CD4-positive, alpha-beta memory T cell (primary cell): ENCODE results near the gene BTG2. TPM values are rescaled to one million over a fixed set of nuclear protein-coding genes. Genes with fewer than 3 reads are reported as not detected.
"Not testable (repeated sequence)": the region's sequence is repeated elsewhere in the genome, so short reads cannot be mapped to it uniquely, and the experiment has no call there.

Experiments
- CTCF ChIA-PET: fragments of 350-600 bp; sonication (Branson Sonifier 250); formaldehyde crosslinking; loops from one replicate; lab custom pipeline; 2021; ENCODE audit warnings: inconsistent platforms; ENCODE audit not compliant: partially characterized antibody; lab: Charles Lee
- POLR2A ChIA-PET: fragments of 350-600 bp; sonication (Branson Sonifier 250); formaldehyde crosslinking; loops from one replicate; lab custom pipeline; 2021; ENCODE audit not compliant: partially characterized antibody; lab: Charles Lee
- DNase-seq, 5 donors: peaks; one replicate each; pipeline versions ENCODE4 v3.0.0 to v3.0.0-alpha.2; 2020 to 2022; ENCODE audit warnings: mixed read lengths in 1 of 5
- H3K27ac ChIP-seq: one replicate; pipeline ENCODE4 v1.7.0; 2013; ENCODE audit warnings: low read depth, low read length
- H3K27me3 ChIP-seq: 2 replicates; pipeline ENCODE4 v1.7.0; 2013; ENCODE audit warnings: mild to moderate bottlenecking, low read length, moderate library complexity; ENCODE audit not compliant: insufficient read depth
- H3K36me3 ChIP-seq: 2 replicates; pipeline ENCODE4 v1.7.0; 2013; ENCODE audit warnings: mild to moderate bottlenecking, low read length, moderate library complexity; ENCODE audit not compliant: insufficient read depth
- H3K4me1 ChIP-seq: 2 replicates; pipeline ENCODE4 v1.7.0; 2013; ENCODE audit warnings: mild to moderate bottlenecking, low read length, moderate library complexity; ENCODE audit not compliant: insufficient read depth
- H3K4me3 ChIP-seq, 2 donors: one replicate each; pipeline ENCODE4 v1.7.0; 2013; ENCODE audit warnings: low read length in 2 of 2, mild to moderate bottlenecking in 1 of 2
- H3K9me3 ChIP-seq, 2 donors: one replicate each; pipeline ENCODE4 v1.7.0; 2013; ENCODE audit warnings: low read length in 2 of 2, control low read depth in 1 of 2; ENCODE audit not compliant: control insufficient read depth in 1 of 2
- H3K27ac Mint-ChIP-seq, 7 donors: one replicate each; pipeline ENCODE4 v1.8.0; 2020 to 2021; ENCODE audit warnings: mixed read lengths in 7 of 7, mild to moderate bottlenecking in 6 of 7, inconsistent platforms in 3 of 7, moderate library complexity in 3 of 7
- H3K27me3 Mint-ChIP-seq, 2 donors: one replicate each; pipeline ENCODE4 v1.8.0; 2020 to 2021; ENCODE audit warnings: mixed read lengths in 2 of 2
- H3K36me3 Mint-ChIP-seq, 2 donors: one replicate each; pipeline ENCODE4 v1.8.0; 2020 to 2021; ENCODE audit warnings: mixed read lengths in 2 of 2, inconsistent platforms in 1 of 2, mild to moderate bottlenecking in 1 of 2
- H3K4me1 Mint-ChIP-seq, 4 donors: one replicate each; pipeline ENCODE4 v1.8.0; 2020 to 2021; ENCODE audit warnings: mixed read lengths in 4 of 4, mild to moderate bottlenecking in 1 of 4
- H3K4me3 Mint-ChIP-seq, 8 donors: one replicate each; pipeline ENCODE4 v1.8.0; 2020 to 2021; ENCODE audit warnings: mixed read lengths in 8 of 8, mild to moderate bottlenecking in 7 of 8, moderate library complexity in 6 of 8, inconsistent platforms in 3 of 8
- H3K9me3 Mint-ChIP-seq, 8 donors: one replicate each; pipeline ENCODE4 v1.8.0; 2020 to 2021; ENCODE audit warnings: mixed read lengths in 8 of 8, mild to moderate bottlenecking in 5 of 8, inconsistent platforms in 3 of 8, moderate library complexity in 1 of 8
- intact Hi-C: fragments of 100-400 bp; cut with micrococcal nuclease; formaldehyde crosslinking; loops from one replicate; pipeline ENCODE4 v1.15.1; 2023
- polyA plus RNA-seq, 2 donors: library from polyadenylated mRNA; unstranded; fragments of 300-500 nt; fragmentation: Illumina TruSeq; gene quantifications; one replicate each; pipeline ENCODE4 v1.2.3, GENCODE V29; 2021
- total RNA-seq, 2 experiments: library from RNA; stranded (reverse); gene quantifications; one replicate each; pipeline ENCODE4 v1.2.3, GENCODE V29; 2021

BTG2 gene, protein sequence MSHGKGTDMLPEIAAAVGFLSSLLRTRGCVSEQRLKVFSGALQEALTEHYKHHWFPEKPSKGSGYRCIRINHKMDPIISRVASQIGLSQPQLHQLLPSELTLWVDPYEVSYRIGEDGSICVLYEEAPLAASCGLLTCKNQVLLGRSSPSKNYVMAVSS
- total RNA-seq (100 to 1,000 TPM; 197 to 201 TPM), polyA plus RNA-seq (100 to 1,000 TPM; 123 to 288 TPM)

DNA sequence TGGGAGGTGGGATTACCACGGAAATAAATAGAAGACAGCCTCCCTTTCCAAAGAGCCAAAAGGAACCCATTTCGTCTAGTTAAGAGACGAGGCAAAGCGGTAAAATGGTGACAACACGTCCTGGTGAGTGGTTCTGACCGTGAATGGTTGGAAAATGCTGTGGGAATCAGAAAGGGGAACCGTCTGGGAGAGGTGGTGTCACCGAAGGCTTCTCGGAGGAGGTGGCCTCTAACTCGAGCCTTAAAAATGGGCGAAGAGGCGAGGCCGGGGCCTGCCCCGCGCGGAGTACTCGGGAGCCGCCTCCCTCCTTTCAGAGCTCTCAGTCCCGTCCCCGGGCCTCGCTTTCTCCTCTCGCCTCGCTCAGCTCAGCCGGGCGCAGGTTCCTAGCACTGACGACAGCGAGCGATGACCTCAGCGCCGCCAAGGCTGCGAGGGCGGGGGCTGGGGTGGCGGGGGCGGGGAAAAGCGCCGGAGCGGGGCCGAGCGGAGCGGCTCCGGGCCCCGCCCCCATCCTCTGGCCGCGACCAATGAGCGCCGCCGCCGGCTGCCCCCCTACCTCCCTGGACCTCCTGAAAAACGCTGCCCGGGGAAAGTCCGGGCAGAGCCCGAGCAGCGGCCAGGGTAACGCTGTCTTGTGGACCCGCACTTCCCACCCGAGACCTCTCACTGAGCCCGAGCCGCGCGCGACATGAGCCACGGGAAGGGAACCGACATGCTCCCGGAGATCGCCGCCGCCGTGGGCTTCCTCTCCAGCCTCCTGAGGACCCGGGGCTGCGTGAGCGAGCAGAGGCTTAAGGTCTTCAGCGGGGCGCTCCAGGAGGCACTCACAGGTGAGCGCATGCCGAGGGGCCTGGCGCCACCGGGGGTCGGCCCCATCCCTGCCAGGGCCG is at the start of gene BTG2:
Gene BTG2, plus strand, starts transcription at position 601 of the 890 bp plus-strand sequence. Its CDS starts 88 bp downstream, at position 689.
- Histone ChIP-seq H3K36me3 (peaks cover 33% of the 10 kb centered on the region), H3K9me3 (no peaks in the 10 kb centered on the region), H3K27ac (peak within 1 kb of the TSS; percentile 100), H3K27me3 (no peaks in the 10 kb centered on the region), H3K4me3 (peak within 1 kb of the TSS; percentile 87 to 95), H3K4me1 (peaks cover 50% of the 10 kb centered on the region)
- H3K36me3 Mint-ChIP-seq, result peaks cover 38 to 47% of the 10 kb centered on the region in 2 donors
- peak; percentile 90 to 94 (median 91) for DNase-seq
- H3K4me3 Mint-ChIP-seq, result peak within 1 kb of the TSS; percentile 90 to 99 (median 98)
- no peaks in the 10 kb centered on the region for H3K27me3 Mint-ChIP-seq
- peaks cover 0 to 3% (median 0%) of the 10 kb centered on the region in 8 donors for H3K9me3 Mint-ChIP-seq
- intact Hi-C loops, result loop anchor here (1.0 kb wide), 4 partner anchors 15 to 32 kb away; no protein-coding TSS in a partner anchor
- ChIA-PET POLR2A (interaction anchor here (0.6 to 14.1 kb wide), 9 partner anchors 12 to 460 kb away, joined by 3 to 1407 read pairs (median 84); partner anchors contain the start of genes ATP2B4 and LAX1), CTCF (interaction anchor here (4.1 to 10.1 kb wide), 5 partner anchors 16 to 35 kb away, joined by 58 to 271 read pairs (median 188); no protein-coding TSS in a partner anchor)
- H3K27ac Mint-ChIP-seq, result peak within 1 kb of the TSS; percentile 97 to 100 (median 99)
- H3K4me1 Mint-ChIP-seq, result peaks cover 48 to 82% (median 57%) of the 10 kb centered on the region in 4 donors

GRCh38 chr1:203256636-203257035 is 48.7 kb upstream of the BTG2 start:
- H3K36me3 ChIP-seq, intact Hi-C loops, POLR2A ChIA-PET, H3K4me3 Mint-ChIP-seq, H3K27ac ChIP-seq, H3K27me3 ChIP-seq, H3K4me3 ChIP-seq, H3K36me3 Mint-ChIP-seq, H3K4me1 Mint-ChIP-seq, H3K9me3 ChIP-seq, H3K4me1 ChIP-seq, CTCF ChIA-PET, H3K27ac Mint-ChIP-seq, DNase-seq: not testable (repeated sequence)
- Mint-ChIP-seq H3K27me3 (peaks cover 34 to 40% of the 10 kb centered on the region in 2 donors), H3K9me3 (peaks cover 0 to 20% (median 14%) of the 10 kb centered on the region in 8 donors)

DNA sequence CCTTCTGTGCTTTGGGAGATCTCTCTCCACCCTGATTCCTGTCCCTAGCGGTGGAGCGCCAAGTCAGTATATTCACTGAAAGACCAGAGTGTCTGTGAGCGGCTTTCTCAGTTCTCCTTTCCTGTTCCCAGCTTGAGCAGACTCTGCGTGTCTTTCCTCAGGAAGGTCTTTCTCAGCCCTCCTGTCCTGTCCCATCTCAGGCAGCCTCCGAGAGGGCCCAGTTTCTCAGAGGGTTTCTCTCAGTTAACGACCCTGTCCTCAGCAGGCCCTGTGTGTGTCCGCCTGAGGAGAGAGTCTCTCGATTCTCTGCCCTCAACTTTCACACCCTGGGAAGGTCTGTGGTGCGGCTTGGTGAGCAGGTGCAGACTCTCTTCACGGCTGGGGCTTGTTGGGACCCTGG is 41.8 kb upstream of the BTG2 start:
- Histone ChIP-seq H3K4me3 (no peak overlapping the region), H3K36me3 (no peaks in the 10 kb centered on the region), H3K9me3 (no peaks in the 10 kb centered on the region), H3K27ac (no peak overlapping the region), H3K27me3 (no peaks in the 10 kb centered on the region), H3K4me1 (peaks cover 9% of the 10 kb centered on the region)
- no peaks in the 10 kb centered on the region for H3K9me3 Mint-ChIP-seq
- intact Hi-C loops, result no loop called here
- H3K27me3 Mint-ChIP-seq, result peaks cover 1 to 2% of the 10 kb centered on the region in 2 donors
- H3K27ac Mint-ChIP-seq, result no peak overlapping the region
- no peak for DNase-seq
- no peaks in the 10 kb centered on the region for H3K36me3 Mint-ChIP-seq
- no peak overlapping the region for H3K4me3 Mint-ChIP-seq
- H3K4me1 Mint-ChIP-seq, result peaks cover 7 to 12% (median 11%) of the 10 kb centered on the region in 4 donors
- CTCF ChIA-PET, result interaction anchor here (12.2 to 17.8 kb wide), 2 partner anchors 83 to 224 kb away, joined by 424 to 921 read pairs; partner anchors contain the start of genes FMOD and OPTC
- POLR2A ChIA-PET, result no interaction called here

DNA sequence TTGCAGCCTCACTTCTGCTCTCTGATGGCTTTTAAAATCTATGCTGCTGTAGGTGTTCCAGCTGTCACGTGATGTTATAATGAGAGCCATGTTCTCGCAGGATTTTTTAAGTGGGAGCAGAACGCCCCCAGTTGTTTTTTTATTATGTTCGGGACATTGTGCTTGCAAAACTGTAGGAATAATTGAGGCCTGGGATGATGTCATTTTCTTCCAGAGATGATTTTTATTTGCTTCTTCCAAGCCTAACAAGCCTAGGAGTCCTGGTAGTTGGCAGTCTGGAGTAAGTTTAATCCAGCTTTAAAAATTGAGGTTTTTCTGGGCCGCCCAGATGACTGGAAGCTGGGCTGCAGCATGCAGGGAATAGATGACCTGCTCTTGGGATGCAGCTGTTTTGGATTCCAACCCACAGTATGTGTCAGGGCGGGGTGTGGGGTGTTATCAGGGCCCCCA is 41.2 kb upstream of the BTG2 start:
- POLR2A ChIA-PET, result no interaction called here
- Mint-ChIP-seq H3K27ac (no peak overlapping the region), H3K4me3 (no peak overlapping the region)

DNA sequence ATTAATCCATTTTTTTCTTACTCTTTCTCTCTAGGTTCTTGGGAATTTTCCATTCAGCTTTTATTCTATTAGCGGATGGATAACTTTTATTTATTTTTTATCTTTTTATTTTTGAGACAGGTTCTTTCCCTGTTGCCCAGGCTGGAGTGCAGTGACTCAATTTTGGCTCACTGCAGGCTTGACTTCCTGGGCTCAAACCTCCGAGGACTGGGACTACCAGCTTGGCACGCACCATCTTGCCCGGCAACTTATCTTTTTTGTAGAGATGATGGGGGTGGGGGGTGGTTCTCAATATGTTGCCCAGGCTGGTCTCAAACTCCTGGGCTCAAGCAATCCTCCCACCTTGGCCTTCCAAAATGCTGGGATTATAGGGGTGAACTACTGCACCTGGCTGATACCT is 39.8 kb upstream of the BTG2 start:
- H3K4me1 Mint-ChIP-seq, result peaks cover 7 to 12% (median 11%) of the 10 kb centered on the region in 4 donors
- Histone ChIP-seq H3K36me3 (no peaks in the 10 kb centered on the region), H3K4me3 (no peak overlapping the region), H3K27me3 (no peaks in the 10 kb centered on the region), H3K9me3 (no peaks in the 10 kb centered on the region), H3K27ac (no peak overlapping the region), H3K4me1 (peaks cover 21% of the 10 kb centered on the region)
- intact Hi-C loops, result loop anchor here (5.0 kb wide), 2 partner anchors 362 to 862 kb away; partner anchors contain the start of gene ATP2B4
- CTCF ChIA-PET, result interaction anchor here (4.3 to 17.8 kb wide), 3 partner anchors 81 to 239 kb away, joined by 29 to 921 read pairs (median 424); partner anchors contain the start of genes FMOD and OPTC
- no peak overlapping the region for H3K4me3 Mint-ChIP-seq
- no peaks in the 10 kb centered on the region for H3K9me3 Mint-ChIP-seq
- no peaks in the 10 kb centered on the region for H3K36me3 Mint-ChIP-seq
- POLR2A ChIA-PET, result no interaction called here
- no peak for DNase-seq
- H3K27me3 Mint-ChIP-seq, result peaks cover 1 to 2% of the 10 kb centered on the region in 2 donors
- no peak overlapping the region for H3K27ac Mint-ChIP-seq

More for the DNA sequence above, 41.2 kb upstream of the BTG2 start:
- Histone ChIP-seq H3K9me3 (no peaks in the 10 kb centered on the region), H3K36me3 (no peaks in the 10 kb centered on the region), H3K27me3 (no peaks in the 10 kb centered on the region), H3K4me3 (no peak overlapping the region), H3K27ac (no peak overlapping the region), H3K4me1 (peaks cover 15% of the 10 kb centered on the region)
- Mint-ChIP-seq H3K36me3 (no peaks in the 10 kb centered on the region), H3K9me3 (no peaks in the 10 kb centered on the region), H3K4me1 (peaks cover 7 to 12% (median 11%) of the 10 kb centered on the region in 4 donors), H3K27me3 (peaks cover 1 to 2% of the 10 kb centered on the region in 2 donors)
- intact Hi-C loops, result no loop called here
- no peak for DNase-seq
- CTCF ChIA-PET, result interaction anchor here (0.8 to 17.8 kb wide), 3 partner anchors 9 to 224 kb away, joined by 3 to 921 read pairs (median 424); partner anchors contain the start of genes FMOD and OPTC

GRCh38 chr1:203266140-203266539 is 39.2 kb upstream of the BTG2 start:
- H3K36me3 Mint-ChIP-seq, H3K4me3 Mint-ChIP-seq, POLR2A ChIA-PET, H3K27ac Mint-ChIP-seq, H3K27ac ChIP-seq, H3K27me3 ChIP-seq, H3K27me3 Mint-ChIP-seq, H3K9me3 Mint-ChIP-seq, H3K4me3 ChIP-seq, H3K9me3 ChIP-seq, DNase-seq, H3K36me3 ChIP-seq: not testable (repeated sequence)
- H3K4me1 Mint-ChIP-seq, result peaks cover 10 to 18% (median 16%) of the 10 kb centered on the region in 4 donors
- CTCF ChIA-PET, result interaction anchor here (1.5 to 17.8 kb wide), 11 partner anchors 11 to 436 kb away, joined by 5 to 921 read pairs (median 13); partner anchors contain the start of genes BTG2, FMOD and OPTC
- intact Hi-C loops, result loop anchor here (5.0 kb wide), 2 partner anchors 361 to 861 kb away; partner anchors contain the start of gene ATP2B4
- peaks cover 27% of the 10 kb centered on the region for H3K4me1 ChIP-seq
